Aorta (tissue), 5 donors: ENCODE measurements around the gene THAP7. TPM values are rescaled to one million over a fixed set of nuclear protein-coding genes. Genes with fewer than 3 reads are reported as not detected.

Experiments
- ATAC-seq: fragments of 200-7000 bp; cut with Tn5 transposase; one replicate; pipeline ENCODE4 v1.9.1; 2022; ENCODE audit warnings: moderate library complexity; ENCODE audit not compliant: low FRiP score
- DNase-seq, 2 donors: peaks; one replicate each; pipeline ENCODE4 v3.0.0-alpha.2; 2020
- H3K27ac ChIP-seq, 2 donors: one replicate each; pipeline ENCODE4 v1.5.1; 2013; ENCODE audit warnings: low read length in 2 of 2, mild to moderate bottlenecking in 2 of 2, moderate library complexity in 2 of 2, control low read depth in 1 of 2, inconsistent platforms in 1 of 2, low read depth in 1 of 2
- H3K27me3 ChIP-seq, 2 donors: one replicate each; pipeline ENCODE4 v1.6.1; 2013; ENCODE audit warnings: control low read depth in 1 of 2, low read length in 1 of 2, mild to moderate bottlenecking in 1 of 2, moderate library complexity in 1 of 2; ENCODE audit not compliant: insufficient read depth in 2 of 2, control insufficient read depth in 1 of 2
- H3K36me3 ChIP-seq, 2 donors: one replicate each; pipeline ENCODE4 v1.6.1; 2013; ENCODE audit warnings: control low read depth in 1 of 2, low read length in 1 of 2, mild to moderate bottlenecking in 1 of 2; ENCODE audit not compliant: insufficient read depth in 2 of 2, control insufficient read depth in 1 of 2
- H3K4me1 ChIP-seq, 2 donors: one replicate each; pipeline ENCODE4 v1.6.1; 2013; ENCODE audit warnings: low read length in 2 of 2, control low read depth in 1 of 2, mild to moderate bottlenecking in 1 of 2, moderate library complexity in 1 of 2; ENCODE audit not compliant: insufficient read depth in 2 of 2, control insufficient read depth in 1 of 2
- H3K4me3 ChIP-seq, 2 donors: one replicate each; pipeline ENCODE4 v1.5.1; 2013; ENCODE audit warnings: low read length in 2 of 2, control low read depth in 1 of 2, mild to moderate bottlenecking in 1 of 2
- H3K9me3 ChIP-seq: one replicate; pipeline ENCODE4 v1.6.1; 2013; ENCODE audit warnings: mild to moderate bottlenecking, low read length; ENCODE audit not compliant: control insufficient read depth
- WGBS, 2 donors: extraction: QIAGEN DNeasy Blood & Tissue Kit; methylation state at CpG; one replicate each; pipeline ENCODE4 v1.1.7; 2013; 5-methylcytosine and 5-hydroxymethylcytosine counted together
- intact Hi-C, 2 donors: fragments of 100-400 bp; cut with DNase I; formaldehyde crosslinking; loops; one replicate each; pipeline versions ENCODE4 v1.14.2 to v1.15.0; 2022
- polyA plus RNA-seq, 2 donors: library from polyadenylated mRNA; stranded (reverse); fragments of 200-250 nt; gene quantifications; one replicate each; pipeline ENCODE4 v1.2.3, GENCODE V29; 2013
- total RNA-seq, 2 donors: library from RNA; stranded (reverse); fragmentation: NEBNext Ultra II Directional; extraction: Animal tissue kit (Norgen Biotek cat#: 25700); gene quantifications; one replicate each; pipeline ENCODE4 v1.2.1, GENCODE V29; 2021
- donor health status: healthy with polysubstance abuse.
- donor health status: Bipolar disorder and iron deficiency.
- donor health status: DM: no; HTN: no; CAD: no.
- donor health status: DM: no; HTN: no; CAD: no.
- donor health status: DM: yes; HTN: yes; CAD: no.

The THAP7 gene
- total and polyA plus RNA-seq, 4 donors = 16.4 to 69.0 (median 18.9) TPM

DNA sequence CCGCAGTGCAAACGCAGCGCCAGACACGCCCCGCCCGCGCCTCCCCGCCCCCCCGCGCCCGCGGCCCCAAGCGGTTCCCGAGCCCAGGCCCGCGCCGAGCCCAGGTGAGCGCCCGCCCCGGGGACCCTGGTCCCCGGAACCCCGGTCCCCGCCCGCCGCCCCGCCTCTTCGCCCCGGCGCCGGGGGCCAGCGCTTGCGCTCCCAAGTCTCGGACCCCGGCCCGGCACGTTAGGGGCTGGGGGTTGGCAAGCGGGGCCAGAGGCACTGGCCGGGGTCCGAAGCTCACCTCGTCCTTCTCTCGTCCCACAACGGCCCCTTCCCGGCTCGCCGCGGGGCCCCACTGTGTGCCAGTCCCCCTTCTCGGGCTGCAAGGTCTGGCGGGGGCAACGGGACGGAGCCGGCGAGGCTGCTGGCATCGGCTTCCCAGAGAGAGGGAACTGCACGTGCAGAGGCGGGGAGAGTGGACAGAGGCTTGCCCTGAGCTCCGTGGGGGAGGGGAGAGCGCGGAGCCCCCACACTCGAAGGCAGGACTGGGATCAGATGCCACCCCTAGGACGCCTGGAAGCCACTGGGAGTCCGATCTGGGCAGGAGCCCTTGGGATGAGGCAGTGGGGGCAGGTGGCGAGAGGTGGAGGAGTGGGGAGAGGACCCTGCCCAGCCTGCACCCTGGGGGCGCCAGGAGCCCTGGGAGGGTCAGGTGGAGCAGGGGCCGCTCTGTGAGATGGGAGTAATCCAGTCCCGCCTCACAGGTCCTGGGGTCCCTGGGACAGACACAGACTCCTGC, 36.6 kb downstream of the THAP7 start:
- intact Hi-C loops = no loop called here
- WGBS, 2 donors = 9 to 13% methylated on average over 36 to 65 of the region's 65 CpGs
- no peak for ATAC-seq

DNA sequence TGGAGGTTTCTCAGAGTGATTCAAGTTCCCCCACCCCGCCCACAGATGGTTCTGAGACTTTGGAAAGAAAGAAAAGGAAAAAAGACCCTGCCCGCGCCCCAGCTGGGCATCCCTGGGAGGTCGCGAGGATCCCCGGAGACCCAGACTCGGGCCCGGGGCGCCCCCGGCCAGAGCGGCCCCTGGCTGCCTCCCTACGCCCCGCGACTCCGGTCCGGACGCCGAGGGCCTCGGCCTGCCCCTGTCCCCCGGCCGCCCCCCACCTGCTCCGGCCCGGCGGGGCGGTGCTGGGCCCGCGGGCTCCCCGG, 37.2 kb downstream of the THAP7 start:
- H3K9me3 ChIP-seq = no peaks in the 10 kb centered on the region
- no peaks in the 10 kb centered on the region for H3K27me3 ChIP-seq
- H3K27ac ChIP-seq = no peak overlapping the region
- intact Hi-C loops = no loop called here
- 2 to 4% methylated on average over 19 to 28 of the region's 28 CpGs for WGBS, 2 donors
- H3K4me1 ChIP-seq = no peaks in the 10 kb centered on the region
- no peak overlapping the region for H3K4me3 ChIP-seq
- DNase-seq = no peak
- ATAC-seq = no peak
- H3K36me3 ChIP-seq = no peaks in the 10 kb centered on the region

More for the DNA sequence above, 36.6 kb downstream of the THAP7 start:
- Histone ChIP-seq H3K27ac (no peak overlapping the region), H3K9me3 (no peaks in the 10 kb centered on the region), H3K36me3 (no peaks in the 10 kb centered on the region), H3K27me3 (no peaks in the 10 kb centered on the region), H3K4me3 (no peak overlapping the region), H3K4me1 (no peaks in the 10 kb centered on the region)
- no peak for DNase-seq

- Histone ChIP-seq H3K9me3 (no peaks in the 10 kb centered on the region), H3K4me1 (no peaks in the 10 kb centered on the region), H3K27me3 (no peaks in the 10 kb centered on the region), H3K27ac (no peak overlapping the region), H3K4me3 (no peak overlapping the region), H3K36me3 (no peaks in the 10 kb centered on the region)
- DNase-seq (no peak), ATAC-seq (no peak)
- intact Hi-C loops = no loop called here
- WGBS, 2 donors = 66 to 69% methylated on average over 6 of the region's 6 CpGs
These were observed 37.7 kb downstream of the THAP7 start for GRCh38 chr22:20964090-20964798.

GRCh38 chr22:20963201-20964052, 38.5 kb downstream of the THAP7 start:
- H3K4me1 ChIP-seq = no peaks in the 10 kb centered on the region
- H3K4me3 ChIP-seq = no peak overlapping the region
- no peaks in the 10 kb centered on the region for H3K36me3 ChIP-seq
- ATAC-seq = no peak
- H3K9me3 ChIP-seq = no peaks in the 10 kb centered on the region
- no peaks in the 10 kb centered on the region for H3K27me3 ChIP-seq
- no peak overlapping the region for H3K27ac ChIP-seq
- WGBS, 2 donors = 77 to 87% methylated on average over 7 of the region's 7 CpGs
- intact Hi-C loops = no loop called here
- DNase-seq = no peak

DNA sequence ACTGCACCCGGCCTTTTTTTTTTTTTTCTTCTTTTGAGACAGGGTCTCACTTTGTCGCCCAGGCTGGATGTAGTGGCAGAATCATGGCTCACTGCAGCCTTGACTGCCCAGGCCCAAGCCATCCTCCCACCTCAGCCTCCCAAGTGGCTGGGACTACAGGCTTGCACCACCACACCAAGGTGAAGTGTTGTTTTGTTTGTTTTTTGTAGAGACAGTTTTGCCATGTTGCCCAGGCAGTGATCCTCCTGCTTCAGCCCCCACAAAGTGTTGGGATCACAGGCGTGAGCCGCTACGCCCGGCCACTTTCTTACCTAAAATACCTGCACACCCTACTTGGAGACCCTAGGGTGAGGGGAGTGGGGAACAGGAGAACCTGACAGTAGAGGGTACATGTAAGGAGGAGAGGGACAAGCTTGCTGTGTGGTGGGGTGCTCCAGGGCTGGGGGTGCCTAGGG, 39.4 kb downstream of the THAP7 start:
- ATAC-seq (no peak), DNase-seq (no peak)
- 93 to 97% methylated on average over 6 of the region's 6 CpGs for WGBS, 2 donors
- Histone ChIP-seq H3K4me1 (no peaks in the 10 kb centered on the region), H3K27ac (no peak overlapping the region), H3K9me3 (no peaks in the 10 kb centered on the region), H3K36me3 (no peaks in the 10 kb centered on the region), H3K27me3 (no peaks in the 10 kb centered on the region), H3K4me3 (no peak overlapping the region)
- intact Hi-C loops = no loop called here

DNA sequence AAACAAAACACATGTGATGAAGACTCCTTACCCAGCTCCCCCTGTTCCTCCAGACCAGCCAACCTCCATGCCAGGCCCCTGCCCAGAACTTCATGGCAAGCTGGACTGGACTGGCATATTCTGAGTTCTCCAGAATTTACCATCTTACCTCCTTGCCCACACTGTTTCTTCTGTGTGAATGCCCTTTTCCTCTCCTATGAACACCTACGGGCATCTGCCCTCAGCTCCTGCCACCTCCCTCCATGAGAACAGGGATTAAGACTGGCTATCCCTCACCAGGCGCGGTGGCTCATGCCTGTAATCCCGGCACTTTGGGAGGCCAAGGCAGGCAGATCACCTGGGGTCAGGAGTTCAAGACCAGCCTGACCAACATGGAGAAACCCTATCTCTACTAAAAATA, 41.3 kb downstream of the THAP7 start:
- H3K36me3 ChIP-seq = no peaks in the 10 kb centered on the region
- DNase-seq (no peak), ATAC-seq (no peak)
- no peaks in the 10 kb centered on the region for H3K27me3 ChIP-seq
- no peaks in the 10 kb centered on the region for H3K9me3 ChIP-seq
- no peak overlapping the region for H3K27ac ChIP-seq
- 91 to 92% methylated on average over 4 of the region's 4 CpGs for WGBS, 2 donors
- no peak overlapping the region for H3K4me3 ChIP-seq
- no peaks in the 10 kb centered on the region for H3K4me1 ChIP-seq
- intact Hi-C loops = no loop called here

GRCh38 chr22:20959578-20960461, 42.1 kb downstream of the THAP7 start:
- no peaks in the 10 kb centered on the region for H3K27me3 ChIP-seq
- intact Hi-C loops = no loop called here
- 89 to 94% methylated on average over 20 of the region's 20 CpGs for WGBS, 2 donors
- no peak for ATAC-seq
- no peak for DNase-seq
- no peaks in the 10 kb centered on the region for H3K9me3 ChIP-seq
- H3K4me3 ChIP-seq = no peak overlapping the region
- no peak overlapping the region for H3K27ac ChIP-seq
- H3K36me3 ChIP-seq = no peaks in the 10 kb centered on the region
- no peaks in the 10 kb centered on the region for H3K4me1 ChIP-seq
